ENCODE measurements around the gene MPPED2. TPM values are rescaled to one million over a fixed set of nuclear protein-coding genes. Genes with fewer than 3 reads are reported as not detected.

MPPED2 gene, protein sequence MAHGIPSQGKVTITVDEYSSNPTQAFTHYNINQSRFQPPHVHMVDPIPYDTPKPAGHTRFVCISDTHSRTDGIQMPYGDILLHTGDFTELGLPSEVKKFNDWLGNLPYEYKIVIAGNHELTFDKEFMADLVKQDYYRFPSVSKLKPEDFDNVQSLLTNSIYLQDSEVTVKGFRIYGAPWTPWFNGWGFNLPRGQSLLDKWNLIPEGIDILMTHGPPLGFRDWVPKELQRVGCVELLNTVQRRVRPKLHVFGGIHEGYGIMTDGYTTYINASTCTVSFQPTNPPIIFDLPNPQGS
- not detected in 2 replicates for total RNA-seq (ENCODE audit: low replicate concordance)

DNA sequence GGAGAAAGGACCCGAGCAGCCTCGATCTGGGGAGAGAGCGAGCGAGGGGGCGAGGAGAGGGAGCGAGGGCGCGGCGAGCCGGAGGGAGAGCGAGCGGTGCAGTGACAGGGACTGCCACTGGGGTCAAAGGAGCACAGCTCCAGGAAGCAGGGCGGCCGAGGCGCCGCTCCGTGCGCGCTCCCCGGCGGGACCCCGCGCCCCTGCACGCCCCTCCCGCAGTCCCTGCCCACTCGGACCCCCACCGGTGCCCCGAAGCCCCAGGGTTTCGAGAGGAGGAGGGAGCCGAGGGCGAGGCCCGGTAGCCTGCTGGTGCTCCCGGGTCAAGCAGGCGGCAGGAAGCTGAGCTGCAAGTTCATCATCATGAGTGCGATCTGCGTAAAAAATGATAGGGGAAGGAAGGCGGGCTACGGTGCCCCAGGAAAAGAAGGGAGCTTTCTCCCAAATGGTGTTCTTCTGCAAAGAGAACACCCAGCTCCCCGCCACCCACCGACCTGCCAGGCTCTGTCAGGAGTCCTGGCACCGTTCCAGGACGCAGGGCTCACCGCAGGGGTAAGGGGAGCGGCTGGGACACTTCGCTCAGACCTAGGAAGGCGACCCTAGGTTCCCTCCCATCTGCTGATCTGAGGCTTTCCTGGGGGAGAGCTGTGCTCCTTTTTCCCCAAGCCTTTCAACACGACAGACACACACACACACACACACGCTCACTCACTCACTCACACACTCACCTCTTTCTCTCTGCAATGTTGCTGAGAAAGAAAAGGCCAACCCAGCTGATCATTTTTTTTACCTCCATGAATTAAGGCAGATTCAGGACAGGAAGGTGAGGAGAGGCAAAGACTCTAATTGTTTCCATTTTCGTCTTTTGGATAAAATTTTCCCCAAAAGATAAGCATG is at the start of gene MPPED2:
Gene MPPED2, minus strand, starts transcription at position 103 of the 894 bp plus-strand sequence. CDS start 5,980 bp downstream, outside the sequence.

Data from smooth muscle cell of the coronary artery (primary cell).